ENCODE results near the gene ERCC1. TPM values are rescaled to one million over a fixed set of nuclear protein-coding genes. Genes with fewer than 3 reads are reported as not detected.

Gene ERCC1
- total RNA-seq, 1 donor from 2014 or later, result 77.9 TPM

DNA sequence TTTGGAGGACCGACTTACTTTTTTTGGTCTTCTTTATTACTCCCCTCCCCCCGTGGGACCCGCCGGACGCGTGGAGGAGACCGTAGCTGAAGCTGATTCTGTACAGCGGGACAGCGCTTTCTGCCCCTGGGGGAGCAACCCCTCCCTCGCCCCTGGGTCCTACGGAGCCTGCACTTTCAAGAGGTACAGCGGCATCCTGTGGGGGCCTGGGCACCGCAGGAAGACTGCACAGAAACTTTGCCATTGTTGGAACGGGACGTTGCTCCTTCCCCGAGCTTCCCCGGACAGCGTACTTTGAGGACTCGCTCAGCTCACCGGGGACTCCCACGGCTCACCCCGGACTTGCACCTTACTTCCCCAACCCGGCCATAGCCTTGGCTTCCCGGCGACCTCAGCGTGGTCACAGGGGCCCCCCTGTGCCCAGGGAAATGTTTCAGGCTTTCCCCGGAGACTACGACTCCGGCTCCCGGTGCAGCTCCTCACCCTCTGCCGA is 44.5 kb upstream of the ERCC1 start:
- no peaks in the 10 kb centered on the region for H3K27me3 Mint-ChIP-seq (ENCODE audit: low read depth)
- peak overlapping the region; percentile 89 for H3K4me3 Mint-ChIP-seq (ENCODE audit: unreplicated experiment)
- H3K36me3 Mint-ChIP-seq (ENCODE audit: low read depth), result peaks cover 4% of the 10 kb centered on the region
- TF ChIP-seq, protein P1, sequence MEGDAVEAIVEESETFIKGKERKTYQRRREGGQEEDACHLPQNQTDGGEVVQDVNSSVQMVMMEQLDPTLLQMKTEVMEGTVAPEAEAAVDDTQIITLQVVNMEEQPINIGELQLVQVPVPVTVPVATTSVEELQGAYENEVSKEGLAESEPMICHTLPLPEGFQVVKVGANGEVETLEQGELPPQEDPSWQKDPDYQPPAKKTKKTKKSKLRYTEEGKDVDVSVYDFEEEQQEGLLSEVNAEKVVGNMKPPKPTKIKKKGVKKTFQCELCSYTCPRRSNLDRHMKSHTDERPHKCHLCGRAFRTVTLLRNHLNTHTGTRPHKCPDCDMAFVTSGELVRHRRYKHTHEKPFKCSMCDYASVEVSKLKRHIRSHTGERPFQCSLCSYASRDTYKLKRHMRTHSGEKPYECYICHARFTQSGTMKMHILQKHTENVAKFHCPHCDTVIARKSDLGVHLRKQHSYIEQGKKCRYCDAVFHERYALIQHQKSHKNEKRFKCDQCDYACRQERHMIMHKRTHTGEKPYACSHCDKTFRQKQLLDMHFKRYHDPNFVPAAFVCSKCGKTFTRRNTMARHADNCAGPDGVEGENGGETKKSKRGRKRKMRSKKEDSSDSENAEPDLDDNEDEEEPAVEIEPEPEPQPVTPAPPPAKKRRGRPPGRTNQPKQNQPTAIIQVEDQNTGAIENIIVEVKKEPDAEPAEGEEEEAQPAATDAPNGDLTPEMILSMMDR (IDR thresholded peaks at IDR 0.05), result peak; percentile 48
- H3K4me1 Mint-ChIP-seq (ENCODE audit: low read depth), result peaks cover 29% of the 10 kb centered on the region
- peak overlapping the region; percentile 97 for H3K27ac Mint-ChIP-seq (ENCODE audit: unreplicated experiment)
- DNase-seq (ENCODE audit: low spot score), result no peak
- H3K9me3 Mint-ChIP-seq (ENCODE audit: low read depth), result no peaks in the 10 kb centered on the region

DNA sequence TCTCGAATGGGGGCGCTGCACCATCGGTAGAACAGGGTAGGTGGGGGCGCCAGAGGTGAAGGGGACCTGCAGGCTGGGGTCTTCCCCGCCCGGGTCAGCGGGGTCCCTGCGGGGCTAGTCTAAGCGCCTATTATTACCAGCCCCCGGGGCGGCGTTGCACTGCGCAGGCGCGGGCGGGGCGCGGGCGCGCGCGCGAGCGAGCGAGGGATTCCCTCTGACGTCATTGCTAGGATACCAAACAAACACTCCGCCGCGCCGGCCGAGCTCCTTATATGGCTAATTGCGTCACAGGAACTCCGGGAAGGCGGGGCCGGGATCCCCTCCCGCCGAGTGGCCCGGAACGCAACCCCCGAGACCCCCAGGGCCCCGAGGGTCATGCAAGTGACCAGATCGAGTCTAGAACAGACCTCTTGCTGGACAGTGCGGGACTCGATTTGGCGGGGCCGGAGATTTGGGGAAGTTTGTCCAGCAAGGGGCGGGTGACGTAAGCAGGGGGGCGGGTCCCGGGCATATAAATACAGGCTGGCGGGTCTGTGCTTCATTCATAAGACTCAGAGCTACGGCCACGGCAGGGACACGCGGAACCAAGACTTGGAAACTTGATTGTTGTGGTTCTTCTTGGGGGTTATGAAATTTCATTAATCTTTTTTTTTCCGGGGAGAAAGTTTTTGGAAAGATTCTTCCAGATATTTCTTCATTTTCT is 43.9 kb upstream of the ERCC1 start, which contains the start of gene FOSB:
FOSB (plus strand) TSS at position 541 of the 703 bp plus-strand sequence. CDS start 591 bp downstream, outside the sequence.
- DNase-seq (ENCODE audit: low spot score), result peak; percentile 98
- Mint-ChIP-seq H3K27me3 (ENCODE audit: low read depth) (no peaks in the 10 kb centered on the region), H3K36me3 (ENCODE audit: low read depth) (peaks cover under 1% of the 10 kb centered on the region), H3K27ac (ENCODE audit: unreplicated experiment) (peak within 1 kb of the TSS; percentile 97), H3K4me3 (ENCODE audit: unreplicated experiment) (peak within 1 kb of the TSS; percentile 89), H3K9me3 (ENCODE audit: low read depth) (no peaks in the 10 kb centered on the region), H3K4me1 (ENCODE audit: low read depth) (peaks cover 29% of the 10 kb centered on the region)
- TF ChIP-seq, protein P1 (IDR thresholded peaks at IDR 0.05), result peak; percentile 65

DNA sequence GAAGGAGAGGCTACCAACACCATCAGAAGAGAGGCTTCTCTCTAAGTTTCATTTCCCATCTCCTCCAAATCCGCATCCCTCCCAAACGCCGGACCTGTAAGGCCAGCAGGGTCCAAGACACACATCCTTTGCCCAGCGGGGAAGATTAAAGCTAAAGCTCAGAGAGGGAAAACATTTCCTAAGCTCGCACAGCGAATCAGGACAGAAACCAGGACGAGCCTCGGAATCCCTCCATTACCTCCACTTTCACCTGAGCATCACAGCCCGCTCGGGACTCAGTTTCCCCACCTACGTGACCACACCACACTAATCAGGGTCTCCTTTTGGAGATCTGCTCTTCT is 43.4 kb upstream of the ERCC1 start:
- Mint-ChIP-seq H3K27me3 (ENCODE audit: low read depth) (no peaks in the 10 kb centered on the region), H3K4me3 (ENCODE audit: unreplicated experiment) (peak overlapping the region; percentile 89), H3K9me3 (ENCODE audit: low read depth) (no peaks in the 10 kb centered on the region), H3K36me3 (ENCODE audit: low read depth) (no peaks in the 10 kb centered on the region), H3K27ac (ENCODE audit: unreplicated experiment) (peak overlapping the region; percentile 86), H3K4me1 (ENCODE audit: low read depth) (peaks cover 29% of the 10 kb centered on the region)
- TF ChIP-seq, protein P1 (IDR thresholded peaks at IDR 0.05), result no peak
- DNase-seq (ENCODE audit: low spot score), result no peak

DNA sequence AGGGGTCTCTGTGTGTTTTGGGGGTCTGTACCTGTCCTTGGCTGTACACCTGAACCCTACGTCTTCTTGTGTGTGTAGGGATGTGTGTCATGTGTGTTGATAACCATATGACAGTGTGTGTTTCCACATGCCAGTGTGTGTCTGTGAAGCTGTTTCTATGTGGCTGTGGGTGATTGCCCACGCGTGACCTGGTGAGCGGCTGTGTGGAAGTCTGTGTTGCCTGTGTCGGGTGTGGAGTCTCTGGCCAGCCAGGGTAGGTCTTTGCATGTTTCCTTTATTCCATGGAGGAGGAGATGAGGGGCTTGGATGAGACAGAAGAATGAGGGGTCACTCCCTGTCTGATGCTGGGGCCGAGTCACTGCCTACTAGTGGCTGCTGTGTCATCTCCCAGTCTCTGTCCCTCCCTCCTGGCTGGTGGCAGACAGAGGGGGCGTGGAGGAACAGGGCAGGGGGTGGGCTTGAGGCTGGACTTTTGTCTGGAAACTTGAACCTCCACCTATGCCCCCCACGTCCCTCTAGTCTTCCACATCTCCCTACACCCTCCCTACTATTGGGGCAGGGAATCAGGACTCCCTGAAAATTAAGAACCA is 41.2 kb upstream of the ERCC1 start:
- DNase-seq (ENCODE audit: low spot score), result no peak
- TF ChIP-seq, protein P1 (IDR thresholded peaks at IDR 0.05), result no peak
- no peaks in the 10 kb centered on the region for H3K36me3 Mint-ChIP-seq (ENCODE audit: low read depth)
- peaks cover 18% of the 10 kb centered on the region for H3K4me1 Mint-ChIP-seq (ENCODE audit: low read depth)
- no peaks in the 10 kb centered on the region for H3K27me3 Mint-ChIP-seq (ENCODE audit: low read depth)
- H3K4me3 Mint-ChIP-seq (ENCODE audit: unreplicated experiment), result no peak overlapping the region
- no peaks in the 10 kb centered on the region for H3K9me3 Mint-ChIP-seq (ENCODE audit: low read depth)
- H3K27ac Mint-ChIP-seq (ENCODE audit: unreplicated experiment), result no peak overlapping the region

DNA sequence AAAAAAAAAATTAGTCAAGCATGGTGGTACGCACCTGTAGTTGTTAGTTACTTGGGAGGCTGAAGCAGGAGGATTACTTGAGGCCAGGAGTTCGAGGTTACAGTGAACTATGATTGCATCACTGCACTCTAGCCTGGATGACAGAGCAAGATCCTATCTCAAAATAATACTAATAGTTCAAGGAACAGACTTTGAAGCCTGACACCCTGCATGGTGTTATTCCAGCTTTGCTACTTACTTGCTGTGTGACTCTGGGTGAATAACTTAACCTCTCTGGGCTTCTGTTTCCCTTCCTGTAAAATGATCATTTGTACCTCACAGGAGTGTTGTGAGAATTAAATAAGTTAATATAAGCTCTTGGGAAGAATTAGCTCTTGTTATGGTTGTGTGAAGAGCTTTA is 40.6 kb upstream of the ERCC1 start:
- no peaks in the 10 kb centered on the region for H3K36me3 Mint-ChIP-seq (ENCODE audit: low read depth)
- H3K4me3 Mint-ChIP-seq (ENCODE audit: unreplicated experiment), result no peak overlapping the region
- H3K9me3 Mint-ChIP-seq (ENCODE audit: low read depth), result no peaks in the 10 kb centered on the region

More for the DNA sequence above, 40.6 kb upstream of the ERCC1 start:
- H3K4me1 Mint-ChIP-seq (ENCODE audit: low read depth), result peaks cover 13% of the 10 kb centered on the region
- TF ChIP-seq, protein P1 (IDR thresholded peaks at IDR 0.05), result no peak
- DNase-seq (ENCODE audit: low spot score), result no peak
- no peak overlapping the region for H3K27ac Mint-ChIP-seq (ENCODE audit: unreplicated experiment)
- no peaks in the 10 kb centered on the region for H3K27me3 Mint-ChIP-seq (ENCODE audit: low read depth)

Measured in chondrocyte (in vitro differentiated cells).